CD4-positive, alpha-beta T cell treated with Interleukin-2 at 100 ng/mL for 4 hours (primary cell): ENCODE data around the gene PLA2G3.

Experiments used
- DNase-seq: peaks from one replicate; pipeline ENCODE4 v3.0.0-alpha.2; 2020; ENCODE audit warnings: low spot score

The PLA2G3 gene

DNA sequence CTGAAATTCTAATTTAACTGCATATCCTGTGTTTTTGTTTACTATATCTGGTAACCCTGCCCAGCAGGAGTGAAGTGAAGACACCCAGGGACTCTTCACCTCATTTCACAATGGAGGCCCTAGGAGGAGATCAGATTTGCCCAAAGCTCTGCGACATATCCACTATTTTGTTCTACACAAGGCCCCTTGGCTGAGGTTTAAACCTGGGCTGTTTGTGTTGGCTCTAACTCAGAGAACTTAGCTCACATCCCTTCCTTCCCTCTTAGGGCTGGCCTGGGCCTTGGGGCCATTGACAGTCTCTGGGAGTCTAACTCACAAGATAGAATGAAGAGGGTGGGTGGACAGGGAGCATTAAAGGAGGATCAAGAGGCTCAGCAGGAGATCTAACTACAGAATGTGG is 8.2 kb upstream of the PLA2G3 start:
- no peak for DNase-seq

DNA sequence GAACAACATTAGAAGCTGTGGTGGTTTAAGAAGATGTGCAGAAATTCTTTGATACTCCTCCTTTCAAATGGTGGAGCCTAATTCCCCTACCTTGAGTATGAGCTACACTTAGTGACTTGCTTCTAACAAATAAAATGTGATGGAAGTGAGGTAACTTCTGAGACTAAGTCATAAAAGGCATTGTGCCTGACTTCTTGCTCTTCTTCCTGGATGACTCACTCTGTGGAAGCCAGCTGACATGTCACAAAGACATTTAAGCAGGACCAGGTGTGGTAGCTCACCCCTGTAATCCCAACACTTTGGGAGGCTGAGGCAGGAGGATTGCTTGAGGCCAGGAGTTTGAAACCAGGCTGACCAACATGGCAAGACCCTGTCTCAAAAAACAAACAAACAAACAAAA is 3.9 kb upstream of the PLA2G3 start:
- no peak for DNase-seq

DNA sequence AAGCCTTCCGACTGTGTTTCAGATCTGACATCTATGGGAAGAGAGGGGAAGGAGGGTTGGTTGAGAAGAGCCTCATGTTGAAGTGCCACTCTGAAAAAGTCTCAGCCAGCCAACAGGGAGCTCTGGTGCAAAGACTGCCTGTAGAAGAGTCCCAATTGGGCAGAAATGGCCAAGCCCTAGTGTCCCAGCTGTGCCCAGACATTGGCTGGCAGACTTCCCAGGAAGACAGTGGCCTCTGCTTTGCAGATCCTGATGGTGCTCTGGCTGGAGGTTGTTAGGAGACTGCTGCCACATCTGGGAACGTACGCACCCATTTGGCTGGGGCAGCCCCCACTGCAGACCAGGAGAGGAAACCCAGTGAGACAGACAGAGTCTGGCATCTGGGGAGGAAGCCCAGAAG is 3.2 kb upstream of the PLA2G3 start:
- no peak for DNase-seq

DNA sequence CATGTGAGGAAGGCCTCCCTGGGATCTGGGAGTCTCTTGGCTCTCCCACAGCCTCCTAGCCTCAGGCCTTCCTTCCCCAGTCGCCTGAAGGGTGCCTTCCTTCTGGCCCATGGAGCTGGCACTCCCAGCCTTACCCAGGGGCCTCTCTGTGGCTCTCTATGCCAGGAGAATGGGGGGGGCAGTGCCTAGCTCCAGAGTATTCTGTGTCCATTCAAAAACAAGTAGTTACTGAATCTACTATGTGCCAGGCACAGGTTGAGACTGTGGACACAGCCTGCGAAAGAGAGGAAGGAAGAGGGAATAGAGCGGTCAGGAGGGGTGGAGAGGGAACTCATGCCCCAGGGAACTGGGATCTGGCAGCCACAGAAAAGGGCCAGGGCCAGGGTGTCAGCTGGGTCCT is 2.7 kb upstream of the PLA2G3 start:
- DNase-seq, result no peak

DNA sequence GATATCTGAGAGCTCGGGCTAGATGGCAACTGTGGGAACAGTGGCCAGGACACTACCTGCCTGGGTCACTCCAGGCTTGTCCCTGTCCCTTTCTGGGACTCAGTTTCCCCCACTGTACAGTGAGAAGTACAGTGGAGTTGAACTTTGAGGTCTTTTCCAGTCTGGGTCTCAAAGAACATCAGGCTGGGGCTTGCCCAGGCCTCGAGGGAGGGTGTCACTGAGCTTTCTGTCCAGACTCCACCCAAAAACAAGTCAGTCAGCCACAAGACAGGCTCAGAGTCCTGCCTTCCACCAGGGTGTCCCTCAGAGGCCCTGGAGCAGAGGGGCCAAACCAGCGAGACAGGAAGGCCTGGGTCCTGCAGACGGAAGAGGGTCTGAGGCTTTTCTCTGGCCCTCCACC is 2.0 kb upstream of the PLA2G3 start:
- DNase-seq, result no peak

DNA sequence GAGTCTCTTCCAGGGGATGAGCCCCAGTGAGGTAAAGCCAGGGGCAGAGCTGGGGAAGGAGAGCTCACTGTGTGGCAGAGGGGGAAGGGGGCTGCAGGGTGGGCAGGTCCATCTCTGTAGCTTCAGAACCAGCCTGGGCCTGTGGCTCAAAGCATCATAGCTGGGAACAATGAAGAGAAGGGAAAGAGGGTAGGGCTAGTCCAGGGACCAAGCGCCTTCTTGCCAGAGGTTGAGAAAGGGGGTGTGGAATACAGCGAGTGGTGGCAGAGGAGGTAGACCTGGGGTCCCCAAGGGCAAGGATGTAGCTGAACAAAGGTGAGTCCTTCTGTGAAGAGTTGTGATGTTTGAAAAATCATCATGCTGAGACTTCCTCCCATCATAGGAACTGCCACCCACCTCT is 1.2 kb upstream of the PLA2G3 start:
- DNase-seq, result no peak

DNA sequence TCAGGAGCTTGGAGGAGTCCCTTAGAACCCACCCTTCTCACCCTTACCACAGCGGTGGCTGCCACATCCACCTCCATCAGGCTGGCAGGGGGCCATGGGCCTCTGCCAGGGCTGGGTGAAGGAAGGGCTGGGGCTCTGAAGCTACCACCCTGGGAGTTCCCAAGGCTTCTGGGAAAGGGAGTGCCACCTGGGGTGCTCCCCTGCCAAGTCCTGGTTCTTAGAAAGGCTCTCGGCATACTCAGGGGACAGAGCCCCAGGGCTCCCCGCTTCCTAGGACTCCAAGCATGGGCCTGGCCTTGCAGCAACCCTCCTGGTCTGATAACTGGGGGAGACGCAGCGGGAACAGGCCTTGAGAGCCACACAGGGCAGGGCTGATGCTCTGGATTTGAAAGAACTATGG is 438 bp upstream of the PLA2G3 start:
- DNase-seq, result no peak

DNA sequence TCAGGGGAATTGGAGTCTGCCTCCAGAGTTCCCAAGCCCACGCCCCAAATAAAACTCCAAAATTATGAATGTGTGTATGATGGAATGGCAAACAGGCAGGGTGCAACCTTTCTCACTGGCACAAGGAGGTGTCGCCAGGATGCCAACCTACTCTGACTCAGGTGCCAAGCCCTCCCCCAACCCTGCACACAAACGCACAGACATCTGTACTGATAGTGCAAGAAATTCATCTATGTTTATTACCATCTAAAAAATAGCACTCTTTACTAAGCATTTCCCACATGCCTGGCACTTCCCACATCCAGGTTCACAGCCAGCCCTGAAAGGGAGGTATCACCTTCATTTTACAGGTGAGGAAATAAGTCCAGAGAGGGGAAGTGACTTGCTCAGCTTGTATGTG is 1.2 kb downstream of the PLA2G3 start:
- DNase-seq, result no peak

DNA sequence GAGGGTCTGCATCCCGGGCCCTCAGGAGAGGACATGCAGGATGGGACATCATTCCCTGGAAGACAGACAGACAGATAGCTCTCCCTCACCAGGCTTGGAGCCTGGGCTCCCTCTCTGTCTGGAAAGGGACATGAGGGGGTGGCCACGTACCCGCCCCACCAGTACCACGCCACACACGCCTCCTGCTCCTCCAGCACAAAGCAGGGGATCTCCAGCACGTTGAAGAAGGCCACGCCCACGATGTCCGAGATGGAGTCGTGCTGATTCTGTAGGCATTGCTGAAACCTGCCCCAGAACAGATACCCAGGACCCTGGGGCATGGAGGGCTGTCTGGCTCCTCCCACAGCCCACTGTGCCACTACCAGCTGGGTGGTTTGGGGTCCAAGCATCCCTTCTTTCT is 2.2 kb downstream of the PLA2G3 start:
- DNase-seq, result no peak

DNA sequence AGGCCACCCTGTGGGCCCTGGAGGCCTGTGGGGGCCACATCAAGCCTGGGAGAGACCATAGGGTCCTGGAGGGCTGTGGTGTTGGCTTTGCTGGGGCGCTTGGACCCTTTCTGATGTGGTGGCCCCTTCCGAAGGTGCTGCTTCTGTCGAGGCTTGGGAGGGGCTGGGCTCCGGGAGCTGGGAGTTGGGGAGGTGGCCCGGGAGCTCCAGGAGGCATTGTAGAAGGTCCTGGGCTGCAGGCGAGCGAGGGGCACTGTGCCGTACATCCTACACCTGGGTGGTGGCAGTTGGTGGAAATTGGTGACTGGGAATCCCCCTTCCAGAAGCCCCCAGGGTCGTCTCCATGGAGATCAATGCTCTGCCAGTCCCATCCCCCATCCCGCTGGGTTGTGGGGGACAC is 2.6 kb downstream of the PLA2G3 start:
- no peak for DNase-seq

DNA sequence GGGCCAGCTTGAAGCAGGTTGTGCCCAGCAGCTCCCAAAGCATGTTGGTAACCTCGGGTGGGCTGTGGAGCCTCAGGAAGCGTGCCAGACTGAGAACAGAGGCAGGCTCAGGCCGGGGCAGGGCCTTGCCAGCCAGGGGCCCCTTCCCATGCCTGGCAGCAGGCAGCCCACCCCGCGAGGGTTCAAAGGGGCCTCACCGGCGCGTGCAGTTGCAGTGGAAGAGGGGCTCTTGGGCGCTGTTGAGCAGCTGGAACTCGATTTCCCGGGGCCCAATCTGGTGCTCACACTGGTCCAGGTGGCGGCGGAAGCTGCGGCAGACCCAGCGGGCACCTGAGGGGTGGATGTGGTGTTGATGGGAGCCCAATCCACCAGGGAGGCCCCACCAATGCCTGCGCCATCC is 3.6 kb downstream of the PLA2G3 start:
- no peak for DNase-seq

DNA sequence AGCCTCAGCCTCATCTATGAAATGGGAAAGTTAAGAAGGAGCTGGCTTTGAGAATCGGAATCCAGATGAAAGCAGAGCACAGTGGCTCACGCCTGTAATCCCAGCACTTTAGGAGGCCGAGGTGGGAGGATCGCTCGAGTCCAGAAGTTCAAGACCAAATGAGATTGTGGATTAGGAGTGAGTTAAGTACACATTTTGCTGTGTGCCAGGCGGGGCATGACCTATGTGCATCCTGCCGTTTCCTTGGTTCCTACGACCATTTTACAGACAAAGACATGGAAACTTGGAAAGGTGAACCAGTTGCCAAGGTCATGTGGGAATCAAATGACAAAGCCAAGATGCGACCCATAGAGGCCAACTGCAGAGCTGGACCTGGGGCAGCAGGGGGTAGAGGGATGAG is 4.2 kb downstream of the PLA2G3 start:
- no peak for DNase-seq

DNA sequence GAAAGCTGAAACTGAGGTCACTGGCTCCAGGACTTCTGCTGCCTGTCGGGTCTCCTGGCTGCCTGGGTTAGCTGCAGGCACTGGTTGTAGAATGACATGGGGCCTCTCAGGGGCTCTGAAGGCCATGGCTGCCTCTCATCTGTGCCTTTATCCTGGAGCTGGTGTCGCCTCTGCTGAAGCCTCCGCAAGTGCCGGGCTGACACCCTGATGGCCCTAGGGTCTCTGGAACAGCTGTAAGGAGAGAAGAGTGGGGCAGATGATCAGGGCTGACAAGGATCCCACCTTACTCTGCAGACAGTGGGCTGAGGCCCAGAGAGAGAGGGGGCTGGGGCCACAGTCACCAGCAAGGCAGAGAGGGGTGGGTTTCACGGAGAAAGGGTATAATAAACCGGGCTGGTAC is 4.6 kb downstream of the PLA2G3 start:
- no peak for DNase-seq

DNA sequence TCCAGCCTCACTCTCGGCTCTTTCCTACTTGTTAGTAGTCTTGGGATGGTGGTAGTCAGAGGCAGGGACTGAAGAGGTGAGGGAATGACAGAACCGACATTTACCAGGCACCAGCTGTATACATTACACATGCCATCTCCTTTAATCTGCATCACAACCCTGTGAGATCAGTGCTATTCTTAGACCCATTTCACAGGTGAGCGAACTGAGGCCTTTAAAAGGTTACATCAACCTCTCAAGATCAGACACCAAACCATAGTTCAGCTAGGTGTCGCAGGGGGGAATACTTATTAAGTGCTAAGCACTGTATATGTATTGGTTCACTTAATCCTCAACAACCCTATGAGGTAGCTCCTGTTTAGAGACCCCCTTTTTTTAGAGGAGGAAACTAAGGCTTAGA is 5.6 kb downstream of the PLA2G3 start:
- DNase-seq, result no peak

DNA sequence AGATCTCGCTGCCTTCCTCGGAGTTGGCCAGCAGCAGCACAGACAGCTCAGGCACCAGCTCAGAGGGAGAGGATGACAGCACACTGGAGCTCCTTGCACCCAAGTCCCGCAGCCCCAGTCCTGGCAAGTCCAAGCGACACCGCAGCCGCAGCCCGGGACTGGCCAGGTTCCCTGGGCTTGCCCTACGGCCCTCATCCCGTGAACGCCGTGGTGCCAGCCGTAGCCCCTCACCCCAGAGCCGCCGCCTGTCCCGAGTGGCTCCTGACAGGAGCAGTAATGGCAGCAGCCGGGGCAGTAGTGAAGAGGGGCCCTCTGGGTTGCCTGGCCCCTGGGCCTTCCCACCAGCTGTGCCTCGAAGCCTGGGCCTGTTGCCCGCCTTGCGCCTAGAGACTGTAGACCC is 6.4 kb downstream of the PLA2G3 start:
- DNase-seq, result no peak

DNA sequence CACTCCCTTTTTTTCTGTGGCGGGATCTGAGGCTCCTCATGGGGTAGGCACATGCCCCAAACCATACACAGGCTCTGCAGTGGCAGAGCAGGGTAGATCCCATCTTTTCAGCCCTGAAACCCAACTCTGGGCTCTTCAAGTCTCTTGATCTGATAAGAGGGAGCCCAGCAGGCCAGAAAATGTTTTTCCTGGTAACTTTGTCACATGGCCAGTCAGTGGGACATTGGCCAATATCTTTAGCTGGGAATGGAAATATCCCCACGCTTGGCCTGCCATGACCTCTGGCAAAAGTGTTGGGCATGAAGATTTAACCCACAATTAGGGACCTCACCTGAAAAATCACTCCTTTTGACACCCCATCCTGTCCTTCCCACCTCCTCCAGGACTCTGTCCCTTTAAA is 9.4 kb downstream of the PLA2G3 start:
- DNase-seq, result no peak

DNA sequence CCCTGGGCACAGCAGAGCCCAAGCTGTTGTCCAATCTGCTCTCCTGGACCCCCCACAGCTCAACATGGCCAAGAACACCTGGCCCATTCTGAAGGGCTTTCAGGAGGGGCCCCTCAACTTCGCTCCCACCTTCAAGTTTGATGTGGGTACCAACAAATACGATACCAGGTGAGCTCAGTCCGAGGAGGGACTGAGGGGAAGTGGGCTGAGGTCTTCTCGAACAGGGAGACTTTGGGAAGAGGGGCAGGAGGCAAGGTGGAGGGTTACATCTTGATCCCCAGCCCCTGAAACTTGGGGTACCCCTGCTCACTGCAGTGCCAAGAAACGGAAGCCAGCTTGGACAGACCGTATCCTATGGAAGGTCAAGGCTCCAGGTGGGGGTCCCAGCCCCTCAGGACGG is 12.2 kb downstream of the PLA2G3 start:
- no peak for DNase-seq

DNA sequence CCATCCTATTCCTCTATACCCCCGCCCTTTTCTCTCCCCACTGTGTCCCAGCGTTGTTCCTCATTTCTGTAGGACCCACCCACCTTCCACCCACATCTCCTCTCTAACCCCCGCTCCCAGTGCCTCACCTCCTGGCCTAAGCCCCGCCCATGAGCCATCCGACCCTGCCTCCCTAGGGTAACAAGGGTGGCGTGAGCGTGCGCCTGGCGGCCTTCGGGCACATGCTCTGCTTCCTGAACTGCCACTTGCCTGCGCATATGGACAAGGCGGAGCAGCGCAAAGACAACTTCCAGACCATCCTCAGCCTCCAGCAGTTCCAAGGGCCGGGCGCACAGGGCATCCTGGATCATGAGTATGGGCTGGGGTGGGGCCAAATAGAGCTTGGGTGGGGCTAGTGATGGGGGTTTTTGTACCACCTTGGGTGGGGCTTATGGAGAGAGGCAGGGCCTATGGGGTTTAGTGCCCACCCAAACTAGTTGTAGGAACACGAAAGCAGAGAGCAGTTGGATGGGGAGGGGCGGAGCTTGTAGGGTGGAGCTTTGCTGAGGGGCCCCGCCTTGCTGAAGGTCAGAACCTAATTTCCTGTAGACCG is 13.0 kb downstream of the PLA2G3 start:
- DNase-seq, result no peak

DNA sequence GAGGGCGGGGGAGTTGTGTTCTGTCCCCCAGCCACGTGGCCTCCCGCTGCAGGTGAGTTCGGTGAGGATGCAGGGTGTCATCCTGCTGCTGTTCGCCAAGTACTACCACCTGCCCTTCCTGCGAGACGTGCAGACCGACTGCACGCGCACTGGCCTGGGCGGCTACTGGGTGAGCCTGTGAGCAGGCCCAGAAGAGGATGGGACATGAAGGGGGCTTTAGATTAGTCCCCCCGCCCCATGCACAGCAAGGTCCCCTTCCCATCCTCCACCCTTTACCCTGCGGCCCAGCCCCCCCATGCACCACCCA is 13.5 kb downstream of the PLA2G3 start:
- no peak for DNase-seq

DNA sequence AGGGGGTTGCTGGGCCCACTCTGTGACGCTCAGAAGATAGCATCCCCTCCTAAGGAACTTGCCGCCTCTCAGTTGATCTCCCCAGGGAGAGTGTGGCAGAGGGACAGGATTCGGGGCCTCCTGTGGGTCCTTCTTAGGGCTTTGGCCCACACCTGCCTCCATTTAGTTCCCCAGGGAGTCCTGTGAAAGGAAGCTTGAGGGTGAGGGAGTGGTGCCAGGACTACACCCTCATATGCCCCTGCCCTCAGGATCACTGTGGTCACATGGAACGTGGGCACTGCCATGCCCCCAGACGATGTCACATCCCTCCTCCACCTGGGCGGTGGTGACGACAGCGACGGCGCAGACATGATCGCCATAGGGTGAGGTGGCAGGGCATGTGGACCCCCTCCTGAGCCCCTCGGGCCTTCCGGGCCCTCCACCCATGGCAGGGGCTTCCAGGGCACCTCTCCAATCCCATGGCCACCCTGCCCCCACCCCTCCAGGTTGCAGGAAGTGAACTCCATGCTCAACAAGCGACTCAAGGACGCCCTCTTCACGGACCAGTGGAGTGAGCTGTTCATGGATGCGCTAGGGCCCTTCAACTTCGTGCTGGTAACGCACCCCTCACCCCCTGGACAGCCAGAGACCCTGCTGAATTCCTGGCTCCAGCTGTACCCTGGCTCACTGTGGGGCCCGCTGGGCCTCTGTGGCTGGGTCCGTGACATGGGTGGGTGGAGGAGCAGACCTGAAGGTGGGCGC is 14.0 kb downstream of the PLA2G3 start:
- no peak for DNase-seq

DNA sequence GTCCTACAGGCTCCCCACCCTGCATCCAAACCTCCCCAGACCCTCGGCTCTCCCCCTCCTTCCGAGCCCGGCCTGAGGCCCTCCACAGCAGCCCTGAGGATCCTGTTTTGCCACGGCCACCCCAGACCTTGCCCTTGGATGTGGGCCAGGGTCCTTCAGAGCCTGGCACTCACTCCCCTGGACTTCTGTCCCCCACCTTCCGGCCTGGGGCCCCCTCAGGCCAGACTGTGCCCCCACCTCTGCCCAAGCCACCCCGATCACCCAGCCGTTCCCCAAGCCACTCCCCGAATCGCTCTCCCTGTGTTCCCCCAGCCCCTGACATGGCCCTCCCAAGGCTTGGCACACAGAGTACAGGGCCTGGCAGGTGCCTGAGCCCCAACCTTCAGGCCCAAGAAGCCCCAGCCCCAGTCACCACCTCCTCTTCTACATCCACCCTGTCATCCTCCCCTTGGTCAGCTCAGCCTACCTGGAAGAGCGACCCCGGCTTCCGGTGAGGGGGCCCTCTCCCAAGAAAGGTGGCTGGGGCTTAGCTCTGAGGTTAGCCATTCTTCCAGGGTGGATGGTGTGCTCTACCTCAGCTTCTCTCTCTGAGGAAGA is 14.7 kb downstream of the PLA2G3 start:
- no peak for DNase-seq

DNA sequence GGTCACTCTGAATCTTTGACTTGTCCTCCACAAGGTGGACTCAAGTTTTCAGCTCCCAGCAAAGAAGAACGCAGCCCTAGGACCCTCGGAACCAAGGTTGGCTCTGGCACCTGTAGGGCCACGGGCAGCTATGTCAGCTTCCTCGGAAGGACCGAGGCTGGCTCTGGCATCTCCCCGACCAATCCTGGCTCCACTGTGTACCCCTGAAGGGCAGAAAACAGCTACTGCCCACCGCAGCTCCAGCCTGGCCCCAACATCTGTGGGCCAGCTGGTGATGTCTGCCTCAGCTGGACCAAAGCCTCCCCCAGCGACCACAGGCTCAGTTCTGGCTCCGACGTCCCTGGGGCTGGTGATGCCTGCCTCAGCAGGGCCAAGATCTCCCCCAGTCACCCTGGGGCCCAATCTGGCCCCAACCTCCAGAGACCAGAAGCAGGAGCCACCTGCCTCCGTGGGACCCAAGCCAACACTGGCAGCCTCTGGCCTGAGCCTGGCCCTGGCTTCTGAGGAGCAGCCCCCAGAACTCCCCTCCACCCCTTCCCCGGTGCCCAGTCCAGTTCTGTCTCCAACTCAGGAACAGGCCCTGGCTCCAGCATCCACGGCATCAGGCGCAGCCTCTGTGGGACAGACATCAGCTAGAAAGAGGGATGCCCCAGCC is 15.4 kb downstream of the PLA2G3 start:
- no peak for DNase-seq

DNA sequence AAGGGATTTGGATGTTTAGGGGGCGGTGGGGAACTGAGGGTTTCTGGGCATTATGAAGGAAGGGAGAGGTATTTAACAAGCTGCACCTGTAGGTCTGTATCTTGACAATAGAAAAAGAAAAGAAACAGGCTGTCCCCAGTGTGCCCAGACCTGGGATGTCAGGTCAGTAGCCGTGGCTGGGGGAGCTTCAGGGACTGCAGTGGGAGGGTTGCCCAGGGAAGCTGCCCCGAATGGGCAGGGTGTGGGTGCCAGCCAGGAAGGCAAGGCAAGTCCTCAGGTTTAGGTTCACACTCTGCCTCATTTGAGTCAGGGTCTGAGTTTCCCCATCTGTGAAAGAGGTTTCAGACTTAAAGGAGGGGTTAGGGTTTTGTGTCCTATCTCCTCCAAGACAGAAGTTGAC is 16.0 kb downstream of the PLA2G3 start:
- no peak for DNase-seq

DNA sequence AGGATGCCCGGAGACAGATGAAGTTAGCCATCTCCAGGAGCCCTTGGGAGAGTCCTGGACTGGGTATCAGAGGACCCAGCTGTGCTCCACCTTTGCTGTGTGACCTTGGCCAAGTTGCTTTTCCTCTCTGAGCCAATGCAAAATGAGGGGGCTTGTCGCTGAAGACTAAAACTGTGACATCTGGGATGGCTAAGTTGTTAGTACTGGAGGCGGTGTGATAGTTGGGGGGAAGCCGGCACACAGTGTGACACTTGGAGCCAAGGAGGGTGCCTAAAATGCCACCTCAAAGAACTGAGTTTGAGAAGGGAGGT is 17.1 kb downstream of the PLA2G3 start:
- no peak for DNase-seq
